ENCODE data around the gene BRCC3. TPM values are rescaled to one million over a fixed set of nuclear protein-coding genes. Genes with fewer than 3 reads are reported as not detected.

Gene BRCC3
- 13.4 and 16.4 TPM in 2 replicates for total RNA-seq

GRCh38 chrX:155070975-155071693 is at the start of gene BRCC3, which contains the start of the genes CMC4 and MTCP1:
BRCC3 (plus strand) TSS chrX:155071508; CDS start chrX:155071528, 20 bp downstream.
CMC4 (minus strand) TSS chrX:155071136; CDS start chrX:155064023, 7,113 bp downstream.
MTCP1 (minus strand) TSS chrX:155071136; CDS start chrX:155066010, 5,126 bp downstream.

GRCh38 chrX:155022585-155022984 is 48.7 kb upstream of the BRCC3 start, which contains the start of gene F8:
F8 (minus strand) TSS chrX:155022723; CDS start chrX:155022552, 171 bp downstream.

GRCh38 chrX:155026727-155027508 is 44.4 kb upstream of the BRCC3 start, which contains the start of gene FUNDC2:
FUNDC2 (plus strand) TSS chrX:155026844; CDS start chrX:155026939, 95 bp downstream.

Other genes with a start within 250 kb of the BRCC3 start
- gene SMIM9, start 236.8 kb upstream of the BRCC3 start, total RNA-seq: not detected in 2 replicates
- gene F8A1, start 185.2 kb upstream of the BRCC3 start, total RNA-seq: 2.1 and 2.3 TPM in 2 replicates
- gene F8, start 48.8 kb upstream of the BRCC3 start, total RNA-seq: 2.3 and 3.1 TPM in 2 replicates
- 54.0 and 64.3 TPM in 2 replicates for gene FUNDC2, start 44.7 kb upstream of the BRCC3 start, total RNA-seq
- 10.5 and 10.6 TPM in 2 replicates for gene CMC4, start 372 bp upstream of the BRCC3 start, total RNA-seq
- gene MTCP1, start 372 bp upstream of the BRCC3 start, total RNA-seq: 1.4 and 2.9 TPM in 2 replicates
- 42.5 and 68.2 TPM in 2 replicates for gene VBP1, start 145.0 kb downstream of the BRCC3 start, total RNA-seq
- gene RAB39B, start 193.0 kb downstream of the BRCC3 start, total RNA-seq: 0.10 TPM in 1 of 2 replicates, not detected in the other

Data from vein endothelial cell (primary cell).